Smooth muscle cell (in vitro differentiated cells): ENCODE data around the gene MYO5B. TPM values are rescaled to one million over a fixed set of nuclear protein-coding genes. Genes with fewer than 3 reads are reported as not detected.

ENCODE experiments used
- DNase-seq: peaks from one replicate; lab custom pipeline; 2025; ENCODE audit not compliant: unreplicated experiment; lab: John Stamatoyannopoulos, UW
- H2AFZ ChIP-seq: fragments of 200-600 bp; sonication (generic); 2 replicates; pipeline ENCODE4 v1.6.0; 2016; ENCODE audit warnings: antibody characterized with exemption, low read depth, mild to moderate bottlenecking
- H3F3A ChIP-seq: fragments of 200-600 bp; sonication (generic); 2 replicates; pipeline ENCODE4 v1.6.0; 2017; ENCODE audit warnings: antibody characterized with exemption, low read depth
- H3K27ac ChIP-seq: fragments of 200-600 bp; sonication (generic); 2 replicates; pipeline ENCODE4 v1.5.1; 2016; ENCODE audit warnings: low read depth, mild to moderate bottlenecking
- H3K27me3 ChIP-seq: fragments of 200-600 bp; sonication (generic); 2 replicates; pipeline ENCODE4 v1.6.1; 2016; ENCODE audit warnings: low read depth, mild to moderate bottlenecking
- H3K36me3 ChIP-seq: fragments of 200-600 bp; sonication (generic); 2 replicates; pipeline ENCODE4 v1.5.1; 2016; ENCODE audit warnings: low read depth
- H3K4me1 ChIP-seq: fragments of 200-600 bp; sonication (generic); 2 replicates; pipeline ENCODE4 v1.5.1; 2016; ENCODE audit warnings: low read depth
- H3K4me2 ChIP-seq: fragments of 200-600 bp; sonication (generic); 2 replicates; pipeline ENCODE4 v1.6.0; 2016; ENCODE audit warnings: mild to moderate bottlenecking
- H3K4me3 ChIP-seq: fragments of 200-600 bp; sonication (generic); 2 replicates; pipeline ENCODE4 v1.5.1; 2016; ENCODE audit warnings: mild to moderate bottlenecking
- H3K79me2 ChIP-seq: fragments of 200-600 bp; sonication (generic); 2 replicates; pipeline ENCODE4 v1.6.0; 2016; ENCODE audit warnings: low read depth, mild to moderate bottlenecking
- H3K9ac ChIP-seq: fragments of 200-600 bp; sonication (generic); 2 replicates; pipeline ENCODE4 v1.6.0; 2016; ENCODE audit warnings: low read depth
- H3K9me3 ChIP-seq: fragments of 200-600 bp; sonication (generic); replicated peaks from 2 replicates; pipeline ENCODE4 v1.5.1; 2016; ENCODE audit warnings: low read depth
- H4K20me1 ChIP-seq: fragments of 200-600 bp; sonication (generic); 2 replicates; pipeline ENCODE4 v1.6.0; 2016; ENCODE audit warnings: low read depth
- CTCF ChIP-seq: fragments of 200-600 bp; sonication (generic); IDR thresholded peaks from 2 replicates; pipeline ENCODE4 v1.5.1; 2017; ENCODE audit warnings: borderline replicate concordance, mild to moderate bottlenecking, antibody characterized with exemption; ENCODE audit not compliant: insufficient read depth, poor library complexity, severe bottlenecking
- WGBS: methylation state at CpG from one replicate; pipeline ENCODE4 v1.1.7; 2016; ENCODE audit warnings: low lambda C conversion rate; 5-methylcytosine and 5-hydroxymethylcytosine counted together
- polyA plus RNA-seq: library from polyadenylated mRNA; unstranded; fragments of >200 nt; fragmentation: Nextera tagmentation; extraction: Ambion mirVana; gene quantifications from 2 replicates; pipeline ENCODE4 v1.2.1, GENCODE V29; 2016
- total RNA-seq: library from RNA; depleted of rRNA; stranded (reverse); fragments of >200 nt; gene quantifications from 2 replicates; pipeline ENCODE4 v1.2.3, GENCODE V29; 2014

Gene MYO5B
- total and polyA plus RNA-seq, 2 experiments from 2014 or later = 1.7 to 25.3 TPM

GRCh38 chr18:50127516-50128210, 67.3 kb downstream of the MYO5B start:
- Histone ChIP-seq H3K9me3 (no peaks in the 10 kb centered on the region), H3K27me3 (no peaks in the 10 kb centered on the region), H3K9ac (no peak overlapping the region), H3K4me2 (no peak overlapping the region), H3K36me3 (no peaks in the 10 kb centered on the region), H3F3A (no peaks in the 10 kb centered on the region), H4K20me1 (no peaks in the 10 kb centered on the region), H3K79me2 (no peaks in the 10 kb centered on the region), H3K4me1 (no peaks in the 10 kb centered on the region), H3K27ac (peak overlapping the region; percentile 28), H2AFZ (no peak overlapping the region), H3K4me3 (no peak overlapping the region)
- DNase-seq = no peak
- TF ChIP-seq CTCF = no peak
- 81% methylated on average over 4 of the region's 4 CpGs for WGBS

GRCh38 chr18:50126471-50126870, 68.5 kb downstream of the MYO5B start:
- H3K4me1 ChIP-seq = no peaks in the 10 kb centered on the region
- H3K9me3 ChIP-seq = no peaks in the 10 kb centered on the region
- H3K36me3 ChIP-seq = no peaks in the 10 kb centered on the region
- H3K4me3 ChIP-seq = no peak overlapping the region
- H3K4me2 ChIP-seq = no peak overlapping the region
- no peak for DNase-seq
- no peaks in the 10 kb centered on the region for H3K79me2 ChIP-seq
- 91% methylated on average over 3 of the region's 3 CpGs for WGBS
- no peaks in the 10 kb centered on the region for H4K20me1 ChIP-seq
- H3K27ac ChIP-seq = no peak overlapping the region
- H3K27me3 ChIP-seq = no peaks in the 10 kb centered on the region
- H3F3A ChIP-seq = no peaks in the 10 kb centered on the region
- TF ChIP-seq CTCF = no peak
- H3K9ac ChIP-seq = no peak overlapping the region
- H2AFZ ChIP-seq = no peak overlapping the region

GRCh38 chr18:50125456-50125855, 69.5 kb downstream of the MYO5B start:
- no peaks in the 10 kb centered on the region for H3K4me1 ChIP-seq
- TF ChIP-seq CTCF = no peak

GRCh38 chr18:50119296-50119695, 75.7 kb downstream of the MYO5B start:
- WGBS = 70% methylated on average over 5 of the region's 5 CpGs
- Histone ChIP-seq H3K4me1 (peaks cover 1% of the 10 kb centered on the region), H3K9me3 (no peaks in the 10 kb centered on the region), H3K79me2 (no peaks in the 10 kb centered on the region), H3K4me2 (no peak overlapping the region), H2AFZ (no peak overlapping the region), H3K27me3 (no peaks in the 10 kb centered on the region), H3K4me3 (no peak overlapping the region), H3K9ac (no peak overlapping the region), H3K27ac (no peak overlapping the region), H4K20me1 (no peaks in the 10 kb centered on the region), H3F3A (no peaks in the 10 kb centered on the region), H3K36me3 (no peaks in the 10 kb centered on the region)
- no peak for DNase-seq
- TF ChIP-seq CTCF = no peak

More at GRCh38 chr18:50125456-50125855, 69.5 kb downstream of the MYO5B start:
- Histone ChIP-seq H3K27me3 (no peaks in the 10 kb centered on the region), H3K79me2 (no peaks in the 10 kb centered on the region), H2AFZ (no peak overlapping the region), H3K4me3 (no peak overlapping the region), H3K4me2 (no peak overlapping the region), H3K9ac (no peak overlapping the region), H3K27ac (no peak overlapping the region), H3F3A (no peaks in the 10 kb centered on the region), H3K36me3 (no peaks in the 10 kb centered on the region), H4K20me1 (no peaks in the 10 kb centered on the region), H3K9me3 (no peaks in the 10 kb centered on the region)
- DNase-seq = no peak
- 94% methylated on average over 1 of the region's 1 CpG for WGBS
